Right lobe of liver (tissue), 6 donors: Measurements from ENCODE around the gene ZNF557. TPM values are rescaled to one million over a fixed set of nuclear protein-coding genes. Genes with fewer than 3 reads are reported as not detected.

Source experiments
- ATAC-seq, 4 donors: fragments of 200-7000 bp; cut with Tn5 transposase; one replicate each; pipeline ENCODE4 v1.9.1; 2020; ENCODE audit warnings: mild to moderate bottlenecking in 4 of 4, moderate library complexity in 4 of 4
- DNase-seq, 3 donors: peaks; one replicate each; pipeline ENCODE4 v3.0.0-alpha.2; 2020
- H3K27ac ChIP-seq, 3 donors: fragments of 200-600 bp; one replicate each; pipeline ENCODE4 v1.8.0; 2022
- H3K27me3 ChIP-seq, 2 donors: fragments of 200-600 bp; one replicate each; pipeline ENCODE4 v1.8.0; 2022
- H3K36me3 ChIP-seq, 4 donors: fragments of 200-600 bp; sonication (generic) in 1 of 4; one replicate each; pipeline versions ENCODE4 v1.5.1 to v1.8.0; 2017 to 2022; ENCODE audit warnings: control low read depth in 1 of 4
- H3K4me1 ChIP-seq, 4 donors: fragments of 200-600 bp; sonication (generic) in 1 of 4; one replicate each; pipeline versions ENCODE4 v1.5.1 to v1.8.0; 2017 to 2022; ENCODE audit warnings: control low read depth in 1 of 4
- H3K4me3 ChIP-seq, 3 donors: fragments of 200-600 bp; one replicate each; pipeline ENCODE4 v1.8.0; 2022
- H3K9me3 ChIP-seq, 4 donors: fragments of 200-600 bp; sonication (generic) in 1 of 4; one replicate each; pipeline versions ENCODE4 v1.5.1 to v1.8.0; 2017 to 2022; ENCODE audit warnings: control low read depth in 1 of 4
- CTCF ChIP-seq, 4 donors: fragments of 200-600 bp in 3 of 4; fragments of 450-650 bp in 1 of 4; IDR thresholded peaks; one replicate each; pipeline versions ENCODE4 v1.5.1 to v1.8.0; 2016 to 2022; ENCODE audit warnings: antibody characterized with exemption in 4 of 4, mild to moderate bottlenecking in 2 of 4
- POLR2A ChIP-seq: fragments of 450-650 bp; IDR thresholded peaks from one replicate; pipeline ENCODE4 v1.6.1; 2017; ENCODE audit warnings: antibody characterized with exemption, mild to moderate bottlenecking
- WGBS: methylation state at CpG from one replicate; pipeline ENCODE4 v1.1.6; 2018; ENCODE audit warnings: low coverage, low lambda C conversion rate; ENCODE audit not compliant: insufficient coverage; ENCODE audit errors: missing lambda C conversion rate; 5-methylcytosine and 5-hydroxymethylcytosine counted together
- intact Hi-C, 2 donors: fragments of 100-400 bp; cut with DNase I; formaldehyde crosslinking; loops; one replicate each; pipeline versions ENCODE4 v1.11.2 to v1.14.1; 2022
- total RNA-seq, 6 experiments: library from RNA; depleted of rRNA in 2 of 6; stranded (reverse); fragments of >200 nt in 2 of 6; fragmentation: NEBNext Ultra II Directional in 3 of 6; extraction: Animal tissue kit (Norgen Biotek cat#: 25700) in 3 of 6; gene quantifications; one replicate each; pipeline versions ENCODE4 v1.1.0 to v1.2.4, GENCODE V29; 2016 to 2023
- donor health status: DM: no; HTN: yes; CAD: no.
- donor health status: DM: no; HTN: no; CAD: no.
- donor health status: DM: no; HTN: no; CAD: no.
- donor health status: DM: no; HTN: yes; CAD: no.
- donor health status: DM: no; HTN: yes; CAD: no.

Gene ZNF557
- total RNA-seq, 6 experiments from 2014 or later, result 3.2 to 3.9 (median 3.5) TPM

- 36% methylated on average over 17 of the region's 19 CpGs for WGBS
- ATAC-seq (no peak), DNase-seq (no peak)
- intact Hi-C loops, result loop anchor here (5.0 to 10.0 kb wide), 2 partner anchors 241 to 243 kb away; partner anchors contain the start of gene ARHGEF18 (in 1 of the 2)
- Histone ChIP-seq H3K36me3 (no peaks in the 10 kb centered on the region), H3K27me3 (no peaks in the 10 kb centered on the region), H3K4me1 (no peaks in the 10 kb centered on the region), H3K27ac (no peak overlapping the region), H3K9me3 (no peaks in the 10 kb centered on the region), H3K4me3 (no peak overlapping the region)
- no peak for TF ChIP-seq POLR2A
- no peak for TF ChIP-seq CTCF (IDR thresholded peaks at IDR 0.05)
Observed at GRCh38 chr19:7101498-7102253, 32.2 kb downstream of the ZNF557 start.

GRCh38 chr19:7104747-7105447 is 35.4 kb downstream of the ZNF557 start:
- DNase-seq (no peak), ATAC-seq (peak; percentile 20 to 51 (median 27))
- Histone ChIP-seq H3K36me3 (no peaks in the 10 kb centered on the region), H3K27ac (no peak overlapping the region), H3K9me3 (no peaks in the 10 kb centered on the region), H3K4me3 (no peak overlapping the region), H3K4me1 (no peaks in the 10 kb centered on the region), H3K27me3 (no peaks in the 10 kb centered on the region)
- no peak for TF ChIP-seq CTCF (IDR thresholded peaks at IDR 0.05)
- no peak for TF ChIP-seq POLR2A
- intact Hi-C loops, result loop anchor here (5.0 to 10.0 kb wide), 2 partner anchors 237 to 240 kb away; partner anchors contain the start of gene ARHGEF18 (in 1 of the 2)

GRCh38 chr19:7106711-7107657 is 37.5 kb downstream of the ZNF557 start:
- no peak overlapping the region for H3K27ac ChIP-seq
- no peak for ATAC-seq
- no peaks in the 10 kb centered on the region for H3K9me3 ChIP-seq
- no peaks in the 10 kb centered on the region for H3K27me3 ChIP-seq
- no peak overlapping the region for H3K4me3 ChIP-seq
- no peak for TF ChIP-seq CTCF (IDR thresholded peaks at IDR 0.05)
- TF ChIP-seq POLR2A, result no peak
- 74% methylated on average over 10 of the region's 10 CpGs for WGBS
- no peak for DNase-seq
- intact Hi-C loops, result loop anchor here in 1 of 2 donors (10.0 kb wide), 1 partner anchor 238 kb away; the partner anchor contains the start of gene ARHGEF18
- no peaks in the 10 kb centered on the region for H3K4me1 ChIP-seq
- H3K36me3 ChIP-seq, result no peaks in the 10 kb centered on the region

- WGBS, result 65% methylated on average over 7 of the region's 8 CpGs
- Histone ChIP-seq H3K9me3 (no peaks in the 10 kb centered on the region), H3K4me3 (no peak overlapping the region), H3K27ac (no peak overlapping the region), H3K4me1 (no peaks in the 10 kb centered on the region), H3K36me3 (no peaks in the 10 kb centered on the region), H3K27me3 (no peaks in the 10 kb centered on the region)
- TF ChIP-seq CTCF (IDR thresholded peaks at IDR 0.05) (no peak), POLR2A (no peak)
- DNase-seq, result no peak
- intact Hi-C loops, result loop anchor here in 1 of 2 donors (10.0 kb wide), 1 partner anchor 235 kb away; the partner anchor contains the start of gene ARHGEF18
- peak in 3 of 4 donors; percentile 16 to 33 (median 30) for ATAC-seq
Observed at GRCh38 chr19:7109678-7110289, 40.3 kb downstream of the ZNF557 start.
